B cell (primary cell): ENCODE measurements around the gene BSDC1. TPM values are rescaled to one million over a fixed set of nuclear protein-coding genes. Genes with fewer than 3 reads are reported as not detected.

ENCODE experiments used
- ATAC-seq: fragments of 200-7000 bp; cut with Tn5 transposase; one replicate; pipeline ENCODE4 v1.10.0; 2021; ENCODE audit warnings: low read depth, mild to moderate bottlenecking, moderate number of reproducible peaks, moderate library complexity
- CTCF ChIA-PET: fragments of 350-600 bp; sonication (Branson Sonifier 250); formaldehyde crosslinking; loops from one replicate; lab custom pipeline; 2021; ENCODE audit warnings: antibody characterized with exemption, inconsistent platforms; lab: Charles Lee
- POLR2A ChIA-PET: fragments of 350-600 bp; sonication (Branson Sonifier 250); formaldehyde crosslinking; loops from one replicate; lab custom pipeline; 2021; ENCODE audit warnings: antibody characterized with exemption; lab: Charles Lee
- DNase-seq: peaks from one replicate; pipeline ENCODE4 v3.0.0; 2013
- H2AFZ ChIP-seq: 2 replicates; pipeline ENCODE4 v1.6.1; 2012; ENCODE audit warnings: mild to moderate bottlenecking, low read depth, low read length; ENCODE audit not compliant: insufficient read depth, poor library complexity, severe bottlenecking
- H3K27ac ChIP-seq, 2 donors: 1 replicate in 1 of 2; 2 replicates in 1 of 2; pipeline ENCODE4 v1.5.1; 2012 to 2013; ENCODE audit warnings: low read length in 2 of 2, mild to moderate bottlenecking in 2 of 2, moderate library complexity in 1 of 2
- H3K27me3 ChIP-seq, 4 experiments: fragments of 200-600 bp in 1 of 4; sonication (generic) in 1 of 4; replicated peaks in 1 of 4; 1 replicate in 2 of 4; 2 replicates in 2 of 4; pipeline versions ENCODE4 v1.6.1 to v1.7.0; 2013 to 2016; ENCODE audit warnings: low read length in 3 of 4, mild to moderate bottlenecking in 2 of 4, mixed read lengths in 1 of 4, moderate library complexity in 1 of 4; ENCODE audit not compliant: insufficient read depth in 4 of 4, control insufficient read depth in 3 of 4; ENCODE audit errors: control extremely low read depth in 1 of 4
- H3K36me3 ChIP-seq, 2 experiments: replicated peaks in 1 of 2; 1 replicate in 1 of 2; 2 replicates in 1 of 2; pipeline versions ENCODE4 v1.6.1 to v1.7.1; 2013; ENCODE audit warnings: low read length in 1 of 2; ENCODE audit not compliant: insufficient read depth in 2 of 2, control insufficient read depth in 1 of 2; ENCODE audit errors: control extremely low read depth in 1 of 2, extremely low read depth in 1 of 2
- H3K4me1 ChIP-seq, 2 donors: fragments of 200-600 bp in 1 of 2; sonication (generic) in 1 of 2; 1 replicate in 1 of 2; 2 replicates in 1 of 2; pipeline versions ENCODE4 v1.5.1 to v1.6.1; 2013 to 2017; ENCODE audit warnings: low read length in 2 of 2; ENCODE audit not compliant: control insufficient read depth in 2 of 2, insufficient read depth in 2 of 2
- H3K4me2 ChIP-seq: replicated peaks from 2 replicates; pipeline ENCODE3; 2012; ENCODE audit warnings: mild to moderate bottlenecking, low read depth, low read length; ENCODE audit not compliant: poor library complexity, severe bottlenecking
- H3K4me3 ChIP-seq, 5 experiments: fragments of 200-600 bp in 1 of 5; sonication (generic) in 1 of 5; 1 replicate in 3 of 5; 2 replicates in 2 of 5; pipeline versions ENCODE4 v1.5.1 to v1.7.0; 2011 to 2016; ENCODE audit warnings: low read length in 4 of 5, mild to moderate bottlenecking in 4 of 5, low read depth in 2 of 5, control low read depth in 1 of 5, moderate library complexity in 1 of 5; ENCODE audit not compliant: insufficient read depth in 1 of 5; ENCODE audit errors: control extremely low read depth in 1 of 5, extremely low read depth in 1 of 5
- H3K79me2 ChIP-seq: fragments of 200-600 bp; sonication (generic); one replicate; pipeline ENCODE4 v1.6.0; 2016; ENCODE audit warnings: low read length; ENCODE audit not compliant: control insufficient read depth, insufficient read depth
- H3K9ac ChIP-seq: fragments of 200-600 bp; sonication (generic); 2 replicates; pipeline ENCODE4 v1.6.1; 2017; ENCODE audit warnings: mild to moderate bottlenecking, low read length, moderate library complexity
- H3K9me3 ChIP-seq, 3 donors: one replicate each; pipeline versions ENCODE4 v1.6.1 to v1.7.1; 2013; ENCODE audit warnings: low read length in 2 of 3; ENCODE audit not compliant: control insufficient read depth in 2 of 3, insufficient read depth in 1 of 3; ENCODE audit errors: control extremely low read depth in 1 of 3
- H4K20me1 ChIP-seq: 2 replicates; pipeline ENCODE4 v1.6.0; 2012; ENCODE audit warnings: mild to moderate bottlenecking, low read length; ENCODE audit not compliant: insufficient read depth, control insufficient read depth, poor library complexity, severe bottlenecking
- H3K27ac Mint-ChIP-seq: one replicate; pipeline ENCODE4 v1.8.0; 2021; ENCODE audit warnings: mixed read lengths
- H3K27me3 Mint-ChIP-seq: one replicate; pipeline ENCODE4 v1.8.0; 2021; ENCODE audit warnings: mixed read lengths
- H3K4me1 Mint-ChIP-seq: one replicate; pipeline ENCODE4 v1.8.0; 2021; ENCODE audit warnings: mixed read lengths
- H3K4me3 Mint-ChIP-seq: one replicate; pipeline ENCODE4 v1.8.0; 2021; ENCODE audit warnings: mixed read lengths
- H3K9me3 Mint-ChIP-seq: one replicate; pipeline ENCODE4 v1.8.0; 2022; ENCODE audit warnings: mixed read lengths; ENCODE audit not compliant: insufficient read depth
- CTCF ChIP-seq: fragments of 200-600 bp; IDR thresholded peaks from one replicate; pipeline ENCODE4 v1.8.0; 2022; ENCODE audit warnings: antibody characterized with exemption, mild to moderate bottlenecking
- EZH2 ChIP-seq: IDR thresholded peaks from 2 replicates; pipeline ENCODE4 v1.6.1; 2012; ENCODE audit warnings: borderline replicate concordance, low read depth, mild to moderate bottlenecking, moderate library complexity, low read length; ENCODE audit not compliant: insufficient read depth, poor library complexity, severe bottlenecking
- WGBS: methylation state at CpG from one replicate; pipeline ENCODE4 v1.1.5; 2013; ENCODE audit warnings: missing lambda C conversion rate; ENCODE audit not compliant: insufficient coverage; 5-methylcytosine and 5-hydroxymethylcytosine counted together
- intact Hi-C: fragments of 100-400 bp; cut with micrococcal nuclease; formaldehyde crosslinking; loops from one replicate; pipeline ENCODE4 v1.10.0; 2022
- polyA plus RNA-seq: library from polyadenylated mRNA; depleted of rRNA; stranded (reverse); fragments of >200 nt; gene quantifications from 2 replicates; pipeline ENCODE4 v1.2.3, GENCODE V29; 2012
- total RNA-seq, 2 donors: library from RNA; stranded (reverse); fragments of 120-200 nt in 1 of 2; gene quantifications; 1 replicate in 1 of 2; 2 replicates in 1 of 2; pipeline versions ENCODE4 v1.2.3 to v1.2.4, GENCODE V29; 2013 to 2022

BSDC1 gene
- total and polyA plus RNA-seq, 2 donors (not counting 1 experiment from before 2014, with no cell fraction given) = 54.5 to 117 TPM

- no peak for ATAC-seq
Measured at GRCh38 chr1:32339363-32339978, 54.8 kb downstream of the BSDC1 start.

More at GRCh38 chr1:32339363-32339978, 54.8 kb downstream of the BSDC1 start:
- H3K79me2 ChIP-seq = peaks cover 13% of the 10 kb centered on the region
- H3K27ac ChIP-seq = no peak overlapping the region
- H3K27me3 ChIP-seq = no peaks in the 10 kb centered on the region
- peak; percentile 61 for DNase-seq
- H3K9ac ChIP-seq = no peak overlapping the region
- H3K4me2 ChIP-seq = peak overlapping the region; percentile 89
- TF ChIP-seq EZH2 = no peak
- no peak for TF ChIP-seq CTCF
- no peaks in the 10 kb centered on the region for H3K36me3 ChIP-seq
- intact Hi-C loops = loop anchor here (5.0 kb wide), 1 partner anchor 33 kb away; no protein-coding TSS in a partner anchor
- ChIA-PET CTCF (interaction anchor here (2.7 kb wide), 1 partner anchor 11 kb away, joined by 8 read pairs; no protein-coding TSS in a partner anchor), POLR2A (interaction anchor here (0.6 to 0.7 kb wide), 2 partner anchors 13 to 48 kb away, joined by 3 read pairs; no protein-coding TSS in a partner anchor)
- no peaks in the 10 kb centered on the region for H3K27me3 Mint-ChIP-seq
- peak overlapping the region; percentile 42 for H3K4me3 Mint-ChIP-seq
- no peak overlapping the region for H2AFZ ChIP-seq
- no peaks in the 10 kb centered on the region for H3K9me3 ChIP-seq
- WGBS = 50% methylated on average over 2 of the region's 5 CpGs
- H3K9me3 Mint-ChIP-seq = no peaks in the 10 kb centered on the region
- H3K4me1 Mint-ChIP-seq = peaks cover 47% of the 10 kb centered on the region
- H3K4me3 ChIP-seq = no peak overlapping the region
- H4K20me1 ChIP-seq = peaks cover 24% of the 10 kb centered on the region
- peak overlapping the region; percentile 57 for H3K27ac Mint-ChIP-seq
- peaks cover 44 to 48% of the 10 kb centered on the region in 2 donors for H3K4me1 ChIP-seq
